ENCODE data around the gene SH2D2A. TPM values are rescaled to one million over a fixed set of nuclear protein-coding genes. Genes with fewer than 3 reads are reported as not detected.

The SH2D2A gene
- total and polyA plus RNA-seq, 2 donors = 17.9 to 44.8 TPM

- H3K36me3 ChIP-seq (ENCODE audit: control insufficient read depth in 2 of 2, insufficient read depth in 2 of 2, low read length in 1 of 2) = peaks cover 49 to 56% of the 10 kb centered on the region in 2 donors
- 80% methylated on average over 3 of the region's 3 CpGs for WGBS
- H3K9me3 ChIP-seq (ENCODE audit: control insufficient read depth in 2 of 2, insufficient read depth in 1 of 2, low read length in 1 of 2) = no peaks in the 10 kb centered on the region
- no peak overlapping the region for H3K4me3 ChIP-seq (ENCODE audit: low read length in 2 of 2)
- DNase-seq (ENCODE audit: low read depth in 6 of 9, low spot score in 9 of 9) = no peak
- H3K27ac ChIP-seq (ENCODE audit: low read depth in 1 of 2, low read length in 1 of 2) = peak overlapping the region in 1 of 2 donors; percentile 55
- no peaks in the 10 kb centered on the region for H3K27me3 ChIP-seq (ENCODE audit: control insufficient read depth in 2 of 2, insufficient read depth in 1 of 2, low read length in 1 of 2)
- peaks cover 0 to 33% of the 10 kb centered on the region in 2 donors for H3K4me1 ChIP-seq (ENCODE audit: control insufficient read depth in 2 of 2, insufficient read depth in 2 of 2, low read length in 2 of 2)
Observed at GRCh38 chr1:156804026-156804425, 12.6 kb downstream of the SH2D2A start.

DNA sequence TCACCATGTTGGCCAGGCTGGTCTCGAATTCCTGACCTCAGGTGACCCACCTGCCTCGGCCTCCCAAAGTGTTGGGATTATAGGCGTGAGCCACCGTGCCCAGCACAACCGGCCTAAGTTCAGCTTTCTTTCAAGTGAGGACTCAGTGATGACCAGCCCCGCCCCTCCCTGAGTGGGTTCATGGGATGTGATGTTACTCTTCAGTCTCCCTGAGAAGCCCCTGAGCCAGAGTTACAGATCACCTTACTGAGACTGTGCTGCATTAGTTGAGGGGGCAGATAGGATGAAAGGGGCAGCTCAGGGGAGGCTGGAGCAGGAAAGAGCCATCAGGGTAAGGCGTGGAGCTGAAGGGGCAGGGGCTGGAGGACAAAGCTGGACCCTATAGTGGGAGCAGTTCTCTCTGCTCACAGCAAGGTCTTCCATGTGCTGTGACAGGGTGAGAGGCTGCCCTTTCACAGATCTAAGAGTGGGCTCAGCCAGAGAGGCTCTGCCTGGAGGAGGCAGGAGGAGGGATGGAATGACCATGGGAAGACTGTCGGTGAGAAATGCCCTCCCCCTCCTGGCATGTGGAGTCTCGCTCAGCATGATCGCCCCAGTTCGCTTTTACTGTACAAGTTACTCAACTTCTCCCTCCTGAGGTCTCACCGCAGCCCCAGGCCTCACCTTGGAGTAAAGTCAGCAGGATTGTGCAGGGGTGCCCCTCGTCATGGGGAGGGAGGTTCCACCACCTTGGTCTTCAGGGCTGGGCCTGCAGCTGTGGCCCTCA, 13.4 kb downstream of the SH2D2A start:
- Histone ChIP-seq H3K27me3 (ENCODE audit: control insufficient read depth in 2 of 2, insufficient read depth in 1 of 2, low read length in 1 of 2) (no peaks in the 10 kb centered on the region), H3K9me3 (ENCODE audit: control insufficient read depth in 2 of 2, insufficient read depth in 1 of 2, low read length in 1 of 2) (no peaks in the 10 kb centered on the region), H3K4me1 (ENCODE audit: control insufficient read depth in 2 of 2, insufficient read depth in 2 of 2, low read length in 2 of 2) (peaks cover 0 to 33% of the 10 kb centered on the region in 2 donors), H3K27ac (ENCODE audit: low read depth in 1 of 2, low read length in 1 of 2) (peak overlapping the region; percentile 33 to 55), H3K4me3 (ENCODE audit: low read length in 2 of 2) (no peak overlapping the region), H3K36me3 (ENCODE audit: control insufficient read depth in 2 of 2, insufficient read depth in 2 of 2, low read length in 1 of 2) (peaks cover 44 to 57% of the 10 kb centered on the region in 2 donors)
- DNase-seq (ENCODE audit: low read depth in 6 of 9, low spot score in 9 of 9) = no peak
- WGBS = 93% methylated on average over 13 of the region's 13 CpGs

DNA sequence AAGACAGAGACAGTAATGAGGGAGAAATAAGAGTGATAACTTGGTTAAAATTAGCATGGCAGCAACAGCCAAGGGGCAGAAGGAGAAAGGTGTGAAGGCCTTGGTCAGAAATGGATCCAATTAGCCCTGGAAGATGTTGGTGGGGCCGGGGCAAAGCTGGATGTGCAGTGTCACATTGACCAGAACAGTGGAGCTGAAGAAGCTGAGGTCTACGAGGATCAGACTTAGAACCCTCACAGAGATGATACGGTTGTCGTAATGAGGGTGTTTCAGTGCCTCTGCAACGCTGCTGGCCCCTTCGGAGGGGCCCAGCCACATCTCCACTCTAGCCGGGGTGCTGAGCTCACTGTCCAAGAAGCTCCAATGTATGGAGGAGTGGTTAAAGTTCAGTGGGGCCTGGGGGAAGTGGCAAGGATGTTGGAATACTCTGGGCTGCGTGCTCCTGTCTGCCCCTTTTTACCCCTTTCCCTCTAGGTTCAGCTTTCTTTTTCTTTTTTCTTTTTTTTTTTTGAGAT, 14.2 kb downstream of the SH2D2A start:
- WGBS = 96% methylated on average over 8 of the region's 8 CpGs
- peaks cover 0 to 26% of the 10 kb centered on the region in 2 donors for H3K4me1 ChIP-seq (ENCODE audit: control insufficient read depth in 2 of 2, insufficient read depth in 2 of 2, low read length in 2 of 2)

DNA sequence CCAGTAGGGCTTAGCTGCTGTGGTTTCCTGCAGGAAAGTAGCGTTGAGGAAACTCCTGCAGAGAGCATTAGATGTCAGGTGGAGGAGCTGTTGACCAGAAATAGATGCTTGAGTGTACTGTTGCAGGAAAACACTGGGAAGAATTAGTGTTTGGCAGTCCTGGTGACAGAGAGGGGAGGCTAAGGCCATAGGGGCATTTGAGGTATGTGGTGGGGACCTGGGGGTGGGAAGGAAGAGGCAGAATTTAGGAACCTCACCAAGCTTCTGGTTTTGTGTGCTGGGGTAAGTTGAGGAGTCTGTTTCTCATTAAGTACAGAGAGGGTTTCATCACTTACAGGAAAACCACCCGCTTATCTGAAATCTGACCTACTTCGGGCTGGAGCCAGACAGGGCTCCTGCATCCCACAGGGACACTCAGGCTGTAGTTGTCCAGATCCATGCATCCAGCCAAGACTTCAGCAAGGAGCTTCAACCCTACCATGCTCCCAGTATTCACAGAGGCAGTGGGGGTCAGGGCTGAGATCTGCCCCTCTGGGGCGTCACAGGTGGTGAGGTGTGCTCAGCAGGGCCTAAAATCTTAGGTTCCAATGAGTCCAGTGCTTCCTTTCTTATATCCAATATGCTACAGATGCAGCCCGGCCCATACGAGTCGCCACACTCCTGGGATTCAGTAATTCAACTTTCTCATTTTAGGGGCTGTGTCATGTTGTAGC, 15.1 kb downstream of the SH2D2A start:
- Histone ChIP-seq H3K9me3 (ENCODE audit: control insufficient read depth in 2 of 2, insufficient read depth in 1 of 2, low read length in 1 of 2) (no peaks in the 10 kb centered on the region), H3K4me1 (ENCODE audit: control insufficient read depth in 2 of 2, insufficient read depth in 2 of 2, low read length in 2 of 2) (peaks cover 0 to 24% of the 10 kb centered on the region in 2 donors), H3K4me3 (ENCODE audit: low read length in 2 of 2) (no peak overlapping the region), H3K27ac (ENCODE audit: low read depth in 1 of 2, low read length in 1 of 2) (peak overlapping the region in 1 of 2 donors; percentile 19), H3K36me3 (ENCODE audit: control insufficient read depth in 2 of 2, insufficient read depth in 2 of 2, low read length in 1 of 2) (peaks cover 40 to 56% of the 10 kb centered on the region in 2 donors), H3K27me3 (ENCODE audit: control insufficient read depth in 2 of 2, insufficient read depth in 1 of 2, low read length in 1 of 2) (no peaks in the 10 kb centered on the region)
- 80% methylated on average over 7 of the region's 7 CpGs for WGBS
- DNase-seq (ENCODE audit: low read depth in 6 of 9, low spot score in 9 of 9) = no peak

More for the DNA sequence above, 14.2 kb downstream of the SH2D2A start:
- Histone ChIP-seq H3K27me3 (ENCODE audit: control insufficient read depth in 2 of 2, insufficient read depth in 1 of 2, low read length in 1 of 2) (no peaks in the 10 kb centered on the region), H3K36me3 (ENCODE audit: control insufficient read depth in 2 of 2, insufficient read depth in 2 of 2, low read length in 1 of 2) (peaks cover 43 to 57% of the 10 kb centered on the region in 2 donors), H3K4me3 (ENCODE audit: low read length in 2 of 2) (no peak overlapping the region), H3K27ac (ENCODE audit: low read depth in 1 of 2, low read length in 1 of 2) (no peak overlapping the region), H3K9me3 (ENCODE audit: control insufficient read depth in 2 of 2, insufficient read depth in 1 of 2, low read length in 1 of 2) (no peaks in the 10 kb centered on the region)
- no peak for DNase-seq (ENCODE audit: low read depth in 6 of 9, low spot score in 9 of 9)

GRCh38 chr1:156797212-156797871, 19.3 kb downstream of the SH2D2A start:
- DNase-seq (ENCODE audit: low read depth in 6 of 9, low spot score in 9 of 9) = peak in 8 of 9 donors; percentile 50 to 86 (median 66)
- Histone ChIP-seq H3K36me3 (ENCODE audit: control insufficient read depth in 2 of 2, insufficient read depth in 2 of 2, low read length in 1 of 2) (peaks cover 58 to 87% of the 10 kb centered on the region in 2 donors), H3K27me3 (ENCODE audit: control insufficient read depth in 2 of 2, insufficient read depth in 1 of 2, low read length in 1 of 2) (no peaks in the 10 kb centered on the region), H3K9me3 (ENCODE audit: control insufficient read depth in 2 of 2, insufficient read depth in 1 of 2, low read length in 1 of 2) (no peaks in the 10 kb centered on the region), H3K4me1 (ENCODE audit: control insufficient read depth in 2 of 2, insufficient read depth in 2 of 2, low read length in 2 of 2) (peaks cover 0 to 17% of the 10 kb centered on the region in 2 donors), H3K27ac (ENCODE audit: low read depth in 1 of 2, low read length in 1 of 2) (no peak overlapping the region), H3K4me3 (ENCODE audit: low read length in 2 of 2) (no peak overlapping the region)
- 66% methylated on average over 4 of the region's 4 CpGs for WGBS

DNA sequence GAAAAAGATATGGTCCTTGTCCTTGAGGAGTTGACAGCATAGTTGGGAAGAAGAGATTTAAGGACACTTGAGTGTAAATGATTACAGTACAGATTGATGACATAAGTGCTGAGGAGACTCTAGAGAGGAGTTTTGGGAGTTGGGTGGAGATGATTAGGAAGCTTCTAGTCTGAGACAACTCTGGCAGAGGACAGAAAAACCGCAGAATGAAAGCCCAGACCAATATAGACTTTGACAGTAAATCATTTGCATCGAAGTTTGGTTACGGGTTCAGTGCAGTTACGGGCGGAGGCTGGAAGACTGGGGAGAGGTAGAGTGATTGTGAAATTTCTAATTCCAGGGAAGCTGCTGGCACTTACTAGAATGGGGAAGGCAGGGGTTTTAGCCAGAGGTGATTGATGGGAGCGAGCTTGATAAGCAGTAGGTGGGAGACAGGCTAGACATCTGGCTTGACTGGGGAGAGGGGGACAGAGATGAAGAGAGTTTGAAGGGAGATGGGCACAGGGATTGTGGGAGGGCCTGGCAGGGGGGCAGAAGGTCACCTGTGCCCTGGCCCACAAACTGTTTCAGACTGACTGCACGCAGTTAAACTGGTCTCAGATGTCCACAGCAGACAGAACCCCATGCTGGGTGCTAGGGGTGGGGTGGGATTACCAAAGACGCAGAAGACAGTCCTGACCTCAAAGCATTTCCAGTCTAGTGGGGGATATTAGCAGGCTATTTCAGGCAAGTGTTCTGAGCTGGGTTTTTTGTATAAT, 20.1 kb downstream of the SH2D2A start:
- no peak for DNase-seq (ENCODE audit: low read depth in 6 of 9, low spot score in 9 of 9)
- Histone ChIP-seq H3K27ac (ENCODE audit: low read depth in 1 of 2, low read length in 1 of 2) (no peak overlapping the region), H3K27me3 (ENCODE audit: control insufficient read depth in 2 of 2, insufficient read depth in 1 of 2, low read length in 1 of 2) (no peaks in the 10 kb centered on the region), H3K4me3 (ENCODE audit: low read length in 2 of 2) (no peak overlapping the region), H3K9me3 (ENCODE audit: control insufficient read depth in 2 of 2, insufficient read depth in 1 of 2, low read length in 1 of 2) (no peaks in the 10 kb centered on the region), H3K4me1 (ENCODE audit: control insufficient read depth in 2 of 2, insufficient read depth in 2 of 2, low read length in 2 of 2) (peaks cover 0 to 13% of the 10 kb centered on the region in 2 donors), H3K36me3 (ENCODE audit: control insufficient read depth in 2 of 2, insufficient read depth in 2 of 2, low read length in 1 of 2) (peaks cover 64 to 90% of the 10 kb centered on the region in 2 donors)
- WGBS = 96% methylated on average over 8 of the region's 8 CpGs

DNA sequence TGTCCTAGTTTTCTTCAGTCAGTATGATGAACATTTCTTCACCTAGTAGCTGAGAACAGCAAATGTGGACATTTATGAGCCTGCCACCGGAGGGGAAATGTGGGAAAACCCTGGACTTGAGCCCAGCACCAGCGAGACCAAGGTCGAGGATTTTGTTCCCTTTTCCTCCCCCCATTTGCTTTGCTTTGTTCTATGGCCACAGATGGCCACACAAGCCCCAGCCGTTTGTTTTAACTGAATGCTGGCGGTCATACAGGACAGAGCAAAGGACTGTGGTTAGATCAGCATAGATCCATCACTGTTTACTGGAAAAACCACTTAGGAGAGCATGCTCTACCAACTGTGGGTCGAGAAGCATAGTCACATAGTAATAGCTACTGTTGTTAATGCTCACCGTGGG, 20.9 kb downstream of the SH2D2A start:
- Histone ChIP-seq H3K4me1 (ENCODE audit: control insufficient read depth in 2 of 2, insufficient read depth in 2 of 2, low read length in 2 of 2) (peaks cover 0 to 7% of the 10 kb centered on the region in 2 donors), H3K9me3 (ENCODE audit: control insufficient read depth in 2 of 2, insufficient read depth in 1 of 2, low read length in 1 of 2) (no peaks in the 10 kb centered on the region), H3K36me3 (ENCODE audit: control insufficient read depth in 2 of 2, insufficient read depth in 2 of 2, low read length in 1 of 2) (peaks cover 64 to 90% of the 10 kb centered on the region in 2 donors), H3K27ac (ENCODE audit: low read depth in 1 of 2, low read length in 1 of 2) (no peak overlapping the region), H3K27me3 (ENCODE audit: control insufficient read depth in 2 of 2, insufficient read depth in 1 of 2, low read length in 1 of 2) (no peaks in the 10 kb centered on the region), H3K4me3 (ENCODE audit: low read length in 2 of 2) (no peak overlapping the region)
- DNase-seq (ENCODE audit: low read depth in 6 of 9, low spot score in 9 of 9) = no peak
- WGBS = 89% methylated on average over 7 of the region's 7 CpGs

DNA sequence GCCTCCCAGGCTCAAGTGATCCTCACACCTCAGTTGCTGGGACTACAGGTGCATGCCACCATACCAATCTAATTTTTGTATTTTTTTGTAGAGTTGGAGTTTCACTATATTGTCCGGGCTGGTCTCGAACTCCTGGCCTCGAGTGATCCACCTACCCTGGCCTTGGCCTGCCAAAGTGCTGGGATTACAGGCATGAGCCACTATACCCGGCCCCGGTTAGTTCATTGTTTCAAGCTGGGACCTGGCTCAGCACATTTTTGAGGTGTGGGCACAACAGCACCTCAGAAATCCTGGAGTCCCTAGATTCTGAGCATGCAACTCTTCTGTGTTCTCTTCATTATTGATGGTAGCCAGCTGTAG, 21.3 kb downstream of the SH2D2A start:
- H3K4me1 ChIP-seq (ENCODE audit: control insufficient read depth in 2 of 2, insufficient read depth in 2 of 2, low read length in 2 of 2) = peaks cover 0 to 5% of the 10 kb centered on the region in 2 donors
- H3K9me3 ChIP-seq (ENCODE audit: control insufficient read depth in 2 of 2, insufficient read depth in 1 of 2, low read length in 1 of 2) = no peaks in the 10 kb centered on the region
- no peak for DNase-seq (ENCODE audit: low read depth in 6 of 9, low spot score in 9 of 9)
- H3K27ac ChIP-seq (ENCODE audit: low read depth in 1 of 2, low read length in 1 of 2) = no peak overlapping the region
- peaks cover 60 to 85% of the 10 kb centered on the region in 2 donors for H3K36me3 ChIP-seq (ENCODE audit: control insufficient read depth in 2 of 2, insufficient read depth in 2 of 2, low read length in 1 of 2)
- WGBS = 98% methylated on average over 5 of the region's 5 CpGs
- no peak overlapping the region for H3K4me3 ChIP-seq (ENCODE audit: low read length in 2 of 2)
- no peaks in the 10 kb centered on the region for H3K27me3 ChIP-seq (ENCODE audit: control insufficient read depth in 2 of 2, insufficient read depth in 1 of 2, low read length in 1 of 2)
